ENCODE measurements around the gene TSG101. TPM values are rescaled to one million over a fixed set of nuclear protein-coding genes. Genes with fewer than 3 reads are reported as not detected.

Gene TSG101
- total RNA-seq, 1 experiment from 2014 or later = 79.1 TPM

DNA sequence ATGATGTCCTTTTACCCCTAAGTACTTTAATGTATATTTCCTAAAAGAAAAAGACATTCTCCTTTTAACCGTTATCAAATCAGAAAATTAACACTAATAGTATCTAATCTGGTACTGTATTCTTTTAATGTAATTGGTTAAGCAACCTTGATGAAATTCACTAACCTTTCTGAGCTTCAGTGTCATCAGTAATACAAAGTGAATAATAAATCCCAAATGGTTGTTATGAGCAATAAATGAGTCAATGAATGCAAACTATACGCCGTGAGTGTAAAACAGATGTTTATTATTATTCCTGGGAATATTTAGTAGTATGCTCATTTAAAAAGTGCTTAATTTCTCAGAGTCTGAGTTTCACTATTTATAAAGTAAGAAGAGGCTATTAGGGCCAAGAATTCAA is 40.3 kb upstream of the TSG101 start:
- H3K4me1 ChIP-seq (ENCODE audit: control insufficient read depth, insufficient read depth, low read length) = no peaks in the 10 kb centered on the region
- in situ Hi-C loops (cut with HindIII; ENCODE audit: low pct_unique_long_range_greater_than_20kb, low sequenced_read_pairs) (no loop called here), intact Hi-C loops (cut with micrococcal nuclease; ENCODE audit: unreplicated experiment) (no loop called here)
- H3K27me3 ChIP-seq (ENCODE audit: control insufficient read depth, insufficient read depth, low read length) = no peaks in the 10 kb centered on the region
- BruUV-seq (replicated peaks) = no TSS peak
- CTCF ChIA-PET = no interaction called here
- H3K4me3 ChIP-seq (ENCODE audit: low read depth in 2 of 2, low read length in 2 of 2) = no peak overlapping the region
- POLR2A ChIA-PET = interaction anchor here (1.0 kb wide), 1 partner anchor 12 kb away, joined by 3 read pairs; no protein-coding TSS in a partner anchor
- peaks cover 3% of the 10 kb centered on the region; the same call in 1 of the 2 replicates for H3K36me3 ChIP-seq (ENCODE audit: control insufficient read depth, insufficient read depth, low read length)
- no peak overlapping the region for H3K27ac ChIP-seq (ENCODE audit: low read length)
- H3K9me3 ChIP-seq (ENCODE audit: control insufficient read depth, insufficient read depth, low read depth, low read length) = no peaks in the 10 kb centered on the region
- TF ChIP-seq TCF7L2 (IDR thresholded peaks at IDR 0.05; ENCODE audit: low read depth, low read length) = no peak
- TF ChIP-seq, protein P1, sequence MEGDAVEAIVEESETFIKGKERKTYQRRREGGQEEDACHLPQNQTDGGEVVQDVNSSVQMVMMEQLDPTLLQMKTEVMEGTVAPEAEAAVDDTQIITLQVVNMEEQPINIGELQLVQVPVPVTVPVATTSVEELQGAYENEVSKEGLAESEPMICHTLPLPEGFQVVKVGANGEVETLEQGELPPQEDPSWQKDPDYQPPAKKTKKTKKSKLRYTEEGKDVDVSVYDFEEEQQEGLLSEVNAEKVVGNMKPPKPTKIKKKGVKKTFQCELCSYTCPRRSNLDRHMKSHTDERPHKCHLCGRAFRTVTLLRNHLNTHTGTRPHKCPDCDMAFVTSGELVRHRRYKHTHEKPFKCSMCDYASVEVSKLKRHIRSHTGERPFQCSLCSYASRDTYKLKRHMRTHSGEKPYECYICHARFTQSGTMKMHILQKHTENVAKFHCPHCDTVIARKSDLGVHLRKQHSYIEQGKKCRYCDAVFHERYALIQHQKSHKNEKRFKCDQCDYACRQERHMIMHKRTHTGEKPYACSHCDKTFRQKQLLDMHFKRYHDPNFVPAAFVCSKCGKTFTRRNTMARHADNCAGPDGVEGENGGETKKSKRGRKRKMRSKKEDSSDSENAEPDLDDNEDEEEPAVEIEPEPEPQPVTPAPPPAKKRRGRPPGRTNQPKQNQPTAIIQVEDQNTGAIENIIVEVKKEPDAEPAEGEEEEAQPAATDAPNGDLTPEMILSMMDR (IDR thresholded peaks at IDR 0.05) = no peak
- TF ChIP-seq SIN3A (IDR thresholded peaks at IDR 0.05; ENCODE audit: borderline replicate concordance, insufficient read depth, low read depth, low read length) = no peak
- TF ChIP-seq, protein P2, sequence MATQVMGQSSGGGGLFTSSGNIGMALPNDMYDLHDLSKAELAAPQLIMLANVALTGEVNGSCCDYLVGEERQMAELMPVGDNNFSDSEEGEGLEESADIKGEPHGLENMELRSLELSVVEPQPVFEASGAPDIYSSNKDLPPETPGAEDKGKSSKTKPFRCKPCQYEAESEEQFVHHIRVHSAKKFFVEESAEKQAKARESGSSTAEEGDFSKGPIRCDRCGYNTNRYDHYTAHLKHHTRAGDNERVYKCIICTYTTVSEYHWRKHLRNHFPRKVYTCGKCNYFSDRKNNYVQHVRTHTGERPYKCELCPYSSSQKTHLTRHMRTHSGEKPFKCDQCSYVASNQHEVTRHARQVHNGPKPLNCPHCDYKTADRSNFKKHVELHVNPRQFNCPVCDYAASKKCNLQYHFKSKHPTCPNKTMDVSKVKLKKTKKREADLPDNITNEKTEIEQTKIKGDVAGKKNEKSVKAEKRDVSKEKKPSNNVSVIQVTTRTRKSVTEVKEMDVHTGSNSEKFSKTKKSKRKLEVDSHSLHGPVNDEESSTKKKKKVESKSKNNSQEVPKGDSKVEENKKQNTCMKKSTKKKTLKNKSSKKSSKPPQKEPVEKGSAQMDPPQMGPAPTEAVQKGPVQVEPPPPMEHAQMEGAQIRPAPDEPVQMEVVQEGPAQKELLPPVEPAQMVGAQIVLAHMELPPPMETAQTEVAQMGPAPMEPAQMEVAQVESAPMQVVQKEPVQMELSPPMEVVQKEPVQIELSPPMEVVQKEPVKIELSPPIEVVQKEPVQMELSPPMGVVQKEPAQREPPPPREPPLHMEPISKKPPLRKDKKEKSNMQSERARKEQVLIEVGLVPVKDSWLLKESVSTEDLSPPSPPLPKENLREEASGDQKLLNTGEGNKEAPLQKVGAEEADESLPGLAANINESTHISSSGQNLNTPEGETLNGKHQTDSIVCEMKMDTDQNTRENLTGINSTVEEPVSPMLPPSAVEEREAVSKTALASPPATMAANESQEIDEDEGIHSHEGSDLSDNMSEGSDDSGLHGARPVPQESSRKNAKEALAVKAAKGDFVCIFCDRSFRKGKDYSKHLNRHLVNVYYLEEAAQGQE (IDR thresholded peaks at IDR 0.05; ENCODE audit: insufficient read depth in 1 of 2, low read depth in 2 of 2, low read length in 1 of 2) = no peak
- no peak for TF ChIP-seq POLR2AphosphoS5 (IDR thresholded peaks at IDR 0.05; ENCODE audit: low read depth, low read length)
- ATAC-seq = no peak
- DNase-seq (ENCODE audit: low read depth, low spot score) = no peak

DNA sequence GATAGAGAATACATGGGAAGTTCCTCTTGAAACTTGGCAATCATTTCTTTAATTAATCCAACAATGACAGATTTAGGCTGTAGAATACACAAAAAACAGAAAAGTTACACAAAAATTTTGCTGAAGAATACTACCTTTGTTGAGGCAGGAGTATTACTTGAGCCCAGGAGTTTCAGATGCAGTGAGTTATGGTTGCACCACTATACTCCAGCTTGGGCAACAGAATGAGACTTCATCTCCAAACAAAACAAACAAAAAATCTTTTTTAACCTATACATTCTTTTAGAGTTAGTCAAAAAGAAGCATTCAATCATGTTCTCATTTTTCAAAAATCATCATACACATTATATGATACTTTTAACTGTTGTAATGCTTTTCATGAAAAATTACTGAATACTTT is 39.7 kb upstream of the TSG101 start:
- intact Hi-C loops (cut with micrococcal nuclease; ENCODE audit: unreplicated experiment) (no loop called here), in situ Hi-C loops (cut with HindIII; ENCODE audit: low pct_unique_long_range_greater_than_20kb, low sequenced_read_pairs) (no loop called here)
- Histone ChIP-seq H3K27me3 (ENCODE audit: control insufficient read depth, insufficient read depth, low read length) (no peaks in the 10 kb centered on the region), H3K36me3 (ENCODE audit: control insufficient read depth, insufficient read depth, low read length) (peaks cover 3% of the 10 kb centered on the region; the same call in 1 of the 2 replicates), H3K9me3 (ENCODE audit: control insufficient read depth, insufficient read depth, low read depth, low read length) (no peaks in the 10 kb centered on the region), H3K4me3 (ENCODE audit: low read depth in 2 of 2, low read length in 2 of 2) (no peak overlapping the region), H3K27ac (ENCODE audit: low read length) (no peak overlapping the region), H3K4me1 (ENCODE audit: control insufficient read depth, insufficient read depth, low read length) (no peaks in the 10 kb centered on the region)
- ChIA-PET POLR2A (interaction anchor here (1.0 kb wide), 1 partner anchor 12 kb away, joined by 3 read pairs; no protein-coding TSS in a partner anchor), CTCF (no interaction called here)
- DNase-seq (ENCODE audit: low read depth, low spot score) = no peak
- no TSS peak for BruUV-seq (replicated peaks)
- TF ChIP-seq SIN3A (IDR thresholded peaks at IDR 0.05; ENCODE audit: borderline replicate concordance, insufficient read depth, low read depth, low read length) (no peak), POLR2AphosphoS5 (IDR thresholded peaks at IDR 0.05; ENCODE audit: low read depth, low read length) (no peak), TCF7L2 (IDR thresholded peaks at IDR 0.05; ENCODE audit: low read depth, low read length) (no peak)
- TF ChIP-seq, protein P1 (IDR thresholded peaks at IDR 0.05) = no peak
- TF ChIP-seq, protein P2 (IDR thresholded peaks at IDR 0.05; ENCODE audit: insufficient read depth in 1 of 2, low read depth in 2 of 2, low read length in 1 of 2) = no peak
- no peak for ATAC-seq

Measured in Panc1 (cell line).